ENCODE results near the gene PLPPR1. TPM values are rescaled to one million over a fixed set of nuclear protein-coding genes. Genes with fewer than 3 reads are reported as not detected.

PLPPR1 gene
- total RNA-seq, 4 donors from 2014 or later, result 0.54 TPM; not detected in 3

GRCh38 chr9:101162231-101162630 lies 133.7 kb downstream of the PLPPR1 start:
- Histone ChIP-seq H3K36me3 (no peaks in the 10 kb centered on the region), H3K27me3 (no peaks in the 10 kb centered on the region), H3K4me3 (no peak overlapping the region), H3K27ac (no peak overlapping the region), H3K4me1 (no peaks in the 10 kb centered on the region), H3K9me3 (no peaks in the 10 kb centered on the region)
- no peak for DNase-seq
- TF ChIP-seq CTCF (IDR thresholded peaks at IDR 0.05) (no peak), POLR2A (IDR thresholded peaks at IDR 0.05) (no peak)

- Histone ChIP-seq H3K4me3 (no peak overlapping the region), H3K4me1 (no peaks in the 10 kb centered on the region), H3K9me3 (no peaks in the 10 kb centered on the region), H3K36me3 (no peaks in the 10 kb centered on the region), H3K27me3 (no peaks in the 10 kb centered on the region), H3K27ac (no peak overlapping the region)
- TF ChIP-seq CTCF (IDR thresholded peaks at IDR 0.05) (no peak), POLR2A (IDR thresholded peaks at IDR 0.05) (no peak)
- DNase-seq, result no peak
These were observed 136.6 kb downstream of the PLPPR1 start for GRCh38 chr9:101165131-101165530.

GRCh38 chr9:101167490-101168134 lies 139.1 kb downstream of the PLPPR1 start:
- no peak for TF ChIP-seq CTCF (IDR thresholded peaks at IDR 0.05)
- Histone ChIP-seq H3K36me3 (no peaks in the 10 kb centered on the region), H3K9me3 (no peaks in the 10 kb centered on the region), H3K27me3 (no peaks in the 10 kb centered on the region), H3K4me3 (no peak overlapping the region), H3K27ac (no peak overlapping the region), H3K4me1 (no peaks in the 10 kb centered on the region)
- DNase-seq, result no peak

- H3K4me1 ChIP-seq, result no peaks in the 10 kb centered on the region
- DNase-seq, result no peak
- no peak for TF ChIP-seq POLR2A (IDR thresholded peaks at IDR 0.05)
- no peak for TF ChIP-seq CTCF (IDR thresholded peaks at IDR 0.05)
- H3K36me3 ChIP-seq, result no peaks in the 10 kb centered on the region
- H3K27ac ChIP-seq, result no peak overlapping the region
- no peaks in the 10 kb centered on the region for H3K9me3 ChIP-seq
- H3K27me3 ChIP-seq, result no peaks in the 10 kb centered on the region
- no peak overlapping the region for H3K4me3 ChIP-seq
These were observed 144.1 kb downstream of the PLPPR1 start for GRCh38 chr9:101172616-101173015.

GRCh38 chr9:101173907-101174306 lies 145.4 kb downstream of the PLPPR1 start:
- no peak overlapping the region for H3K27ac ChIP-seq
- no peaks in the 10 kb centered on the region for H3K27me3 ChIP-seq
- no peaks in the 10 kb centered on the region for H3K9me3 ChIP-seq
- no peak overlapping the region for H3K4me3 ChIP-seq
- no peak for TF ChIP-seq POLR2A (IDR thresholded peaks at IDR 0.05)
- TF ChIP-seq CTCF (IDR thresholded peaks at IDR 0.05), result no peak
- no peaks in the 10 kb centered on the region for H3K4me1 ChIP-seq
- no peaks in the 10 kb centered on the region for H3K36me3 ChIP-seq
- no peak for DNase-seq

GRCh38 chr9:101176384-101176783 lies 147.9 kb downstream of the PLPPR1 start:
- no peak for DNase-seq
- Histone ChIP-seq H3K4me3 (no peak overlapping the region), H3K36me3 (no peaks in the 10 kb centered on the region), H3K27ac (no peak overlapping the region), H3K27me3 (no peaks in the 10 kb centered on the region), H3K4me1 (no peaks in the 10 kb centered on the region), H3K9me3 (no peaks in the 10 kb centered on the region)
- no peak for TF ChIP-seq POLR2A (IDR thresholded peaks at IDR 0.05)
- no peak for TF ChIP-seq CTCF (IDR thresholded peaks at IDR 0.05)

Measured in Peyer's patch (tissue), 4 donors.